Non-pigmented ciliary epithelial cell (primary cell): ENCODE results near the gene LCE1D.

Source experiments
- DNase-seq: peaks from one replicate; pipeline ENCODE4 v3.0.0-alpha.2; 2010; ENCODE audit warnings: low read depth

LCE1D gene, protein sequence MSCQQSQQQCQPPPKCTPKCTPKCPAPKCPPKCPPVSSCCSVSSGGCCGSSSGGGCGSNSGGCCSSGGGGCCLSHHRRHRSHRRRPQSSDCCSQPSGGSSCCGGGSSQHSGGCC

DNA sequence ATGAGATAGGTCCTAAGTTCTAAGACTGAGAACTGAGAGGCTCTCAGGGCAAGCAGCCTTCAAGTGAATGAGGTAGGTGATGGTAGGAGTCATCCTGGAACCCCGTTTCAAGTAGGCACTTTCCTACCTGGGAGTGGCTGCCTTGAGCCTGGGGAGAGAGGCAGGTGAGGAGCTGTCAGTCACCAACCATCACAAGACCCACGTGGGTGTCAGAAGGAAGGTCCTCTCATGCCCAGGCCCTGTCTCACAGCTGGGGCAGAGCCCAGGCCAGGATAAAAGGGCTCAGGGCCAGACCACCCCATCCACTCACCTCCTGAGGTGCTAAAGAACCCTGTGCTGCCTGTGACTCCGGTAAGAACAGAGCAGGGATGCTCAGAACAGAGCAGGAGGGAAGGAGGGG lies at the start of gene LCE1D:
TSS of gene LCE1D (plus strand) at position 301 of the 400 bp plus-strand sequence. CDS start 1,074 bp downstream, outside the sequence.
- no peak for DNase-seq

DNA sequence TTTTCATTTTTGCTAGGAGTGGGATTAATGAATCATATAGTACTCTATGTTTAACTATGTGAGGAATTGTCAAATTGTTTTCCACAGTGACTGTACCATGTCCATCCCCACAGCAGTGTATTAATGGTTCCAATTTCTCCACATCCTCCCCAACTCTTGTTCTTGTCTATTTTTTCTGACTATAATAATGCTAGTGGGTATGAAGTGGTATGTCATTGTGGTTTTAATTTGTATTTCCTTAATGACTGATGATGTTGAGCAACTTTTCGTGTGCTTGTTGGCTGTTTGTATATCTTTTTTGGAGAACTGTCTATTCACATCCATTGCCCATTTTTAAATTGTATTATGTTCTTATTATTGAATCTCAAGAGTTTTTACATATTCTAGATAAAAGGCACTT lies 48.7 kb upstream of the LCE1D start:
- no peak for DNase-seq

DNA sequence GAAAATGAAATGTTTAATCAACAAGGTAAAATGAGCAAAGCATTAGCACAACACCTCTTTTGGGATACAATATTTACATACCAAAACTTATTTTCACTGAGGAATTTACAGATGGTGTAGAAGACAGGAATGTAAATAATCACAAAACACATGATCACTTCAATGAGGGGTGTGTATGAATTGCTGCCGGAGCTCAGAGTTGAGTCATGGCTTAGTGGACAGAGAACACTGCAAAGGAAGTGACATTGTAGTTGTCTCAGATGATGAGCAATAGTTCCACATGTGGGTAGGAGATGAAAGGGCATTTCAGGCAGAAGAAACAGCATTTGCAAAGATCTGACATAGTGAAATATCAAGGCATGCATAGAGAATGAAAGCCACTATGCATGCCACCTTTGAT lies 44.3 kb upstream of the LCE1D start:
- DNase-seq, result peak; percentile 54

DNA sequence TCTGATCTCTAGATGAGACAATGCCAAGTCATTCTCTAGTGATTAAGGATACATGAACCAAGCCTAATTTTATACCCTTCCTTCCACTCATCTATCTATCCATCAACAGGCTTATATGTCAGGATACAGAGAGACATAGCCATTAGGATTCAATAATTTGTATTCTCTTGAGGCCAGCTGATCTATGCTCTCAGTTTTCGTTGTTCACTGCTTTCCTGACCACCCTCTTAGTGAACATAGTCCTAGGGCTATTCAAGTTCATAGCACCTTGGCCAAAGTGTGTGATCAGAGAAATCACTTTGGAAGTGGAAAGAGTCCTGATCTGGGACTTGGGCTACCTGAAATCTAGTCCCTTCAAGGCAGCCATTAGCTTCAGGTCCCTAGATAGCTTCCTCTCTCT lies 42.9 kb upstream of the LCE1D start:
- no peak for DNase-seq

DNA sequence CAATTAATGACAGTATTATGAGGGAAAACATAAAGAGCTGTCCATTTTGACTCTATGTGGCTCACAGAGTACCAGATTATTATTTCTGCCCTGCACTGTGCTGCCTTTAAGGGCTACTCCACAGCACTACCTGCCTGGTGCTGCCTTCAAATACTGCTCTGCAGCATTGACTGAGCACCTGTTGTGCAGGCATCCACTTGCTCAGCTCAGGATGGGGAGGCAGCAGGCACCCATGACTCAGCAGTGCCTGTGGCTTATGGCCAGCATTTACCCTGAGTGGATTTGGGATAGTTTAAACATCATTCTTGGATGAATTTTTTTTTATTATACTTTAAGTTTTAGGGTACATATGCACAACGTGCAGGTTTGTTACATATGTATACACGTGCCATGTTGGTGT lies 39.6 kb upstream of the LCE1D start:
- no peak for DNase-seq

DNA sequence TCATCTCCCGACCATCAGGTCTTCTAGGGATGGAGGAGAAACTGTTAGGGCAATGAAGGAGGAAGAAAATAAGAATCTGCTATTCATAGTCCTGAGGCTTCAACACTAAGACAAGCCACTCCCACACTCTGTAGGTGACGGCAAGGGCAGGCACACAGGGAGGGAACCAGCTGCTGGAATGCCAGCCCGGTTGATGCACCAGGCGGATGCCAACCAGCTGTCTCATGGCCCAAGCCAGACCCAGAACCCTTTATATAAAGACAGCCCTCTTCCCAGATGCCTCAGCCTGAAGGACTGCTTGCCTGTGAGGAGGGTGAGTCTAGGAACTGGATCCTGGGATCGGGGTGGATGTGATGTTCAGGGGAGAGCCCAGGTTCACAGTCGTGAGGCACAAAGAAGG lies 38.8 kb upstream of the LCE1D start, which contains the start of gene KPRP:
TSS of gene KPRP (plus strand) at position 279 of the 400 bp plus-strand sequence. CDS start 1,564 bp downstream, outside the sequence.
- DNase-seq, result no peak

DNA sequence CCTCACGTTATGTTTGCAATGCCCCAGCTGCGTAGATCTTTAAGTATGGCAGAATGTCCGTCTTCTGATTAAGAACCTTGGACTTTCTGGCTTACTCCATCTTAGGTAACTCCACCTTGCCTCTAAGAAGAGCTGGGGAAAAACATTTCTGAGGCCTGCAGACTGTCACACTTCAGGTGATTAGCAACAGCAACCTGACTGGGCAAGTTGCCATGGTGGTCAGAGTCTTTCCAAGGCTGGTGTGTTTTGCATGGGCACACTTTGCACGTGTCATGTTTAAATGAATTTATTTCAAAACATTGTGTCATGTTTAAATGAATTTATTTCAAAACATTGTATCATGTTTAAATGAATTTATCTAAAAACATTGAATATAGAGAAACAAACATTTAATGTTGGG lies 37.9 kb upstream of the LCE1D start:
- DNase-seq, result no peak

DNA sequence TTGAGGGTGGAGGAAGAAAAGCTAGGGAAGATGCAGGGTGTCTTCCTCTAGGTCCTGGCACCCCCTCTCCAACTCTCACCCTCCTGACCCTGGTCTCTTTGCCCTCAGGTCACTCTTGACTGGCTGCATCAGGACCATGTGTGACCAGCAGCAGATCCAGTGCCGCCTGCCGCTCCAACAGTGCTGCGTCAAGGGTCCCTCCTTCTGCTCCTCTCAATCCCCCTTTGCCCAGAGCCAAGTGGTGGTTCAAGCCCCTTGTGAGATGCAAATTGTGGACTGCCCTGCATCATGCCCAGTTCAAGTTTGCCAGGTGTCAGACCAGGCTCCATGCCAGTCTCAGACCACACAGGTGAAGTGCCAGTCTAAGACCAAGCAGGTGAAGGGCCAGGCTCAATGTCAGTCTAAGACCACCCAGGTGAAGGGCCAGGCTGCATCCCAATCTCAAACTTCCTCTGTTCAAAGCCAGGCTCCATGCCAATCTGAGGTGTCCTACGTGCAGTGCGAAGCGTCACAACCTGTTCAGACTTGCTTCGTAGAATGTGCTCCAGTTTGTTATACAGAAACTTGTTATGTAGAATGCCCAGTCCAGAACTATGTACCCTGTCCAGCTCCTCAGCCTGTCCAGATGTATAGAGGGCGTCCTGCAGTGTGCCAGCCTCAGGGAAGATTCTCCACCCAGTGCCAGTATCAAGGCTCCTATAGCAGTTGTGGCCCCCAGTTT lies 36.9 kb upstream of the LCE1D start:
- DNase-seq, result no peak

DNA sequence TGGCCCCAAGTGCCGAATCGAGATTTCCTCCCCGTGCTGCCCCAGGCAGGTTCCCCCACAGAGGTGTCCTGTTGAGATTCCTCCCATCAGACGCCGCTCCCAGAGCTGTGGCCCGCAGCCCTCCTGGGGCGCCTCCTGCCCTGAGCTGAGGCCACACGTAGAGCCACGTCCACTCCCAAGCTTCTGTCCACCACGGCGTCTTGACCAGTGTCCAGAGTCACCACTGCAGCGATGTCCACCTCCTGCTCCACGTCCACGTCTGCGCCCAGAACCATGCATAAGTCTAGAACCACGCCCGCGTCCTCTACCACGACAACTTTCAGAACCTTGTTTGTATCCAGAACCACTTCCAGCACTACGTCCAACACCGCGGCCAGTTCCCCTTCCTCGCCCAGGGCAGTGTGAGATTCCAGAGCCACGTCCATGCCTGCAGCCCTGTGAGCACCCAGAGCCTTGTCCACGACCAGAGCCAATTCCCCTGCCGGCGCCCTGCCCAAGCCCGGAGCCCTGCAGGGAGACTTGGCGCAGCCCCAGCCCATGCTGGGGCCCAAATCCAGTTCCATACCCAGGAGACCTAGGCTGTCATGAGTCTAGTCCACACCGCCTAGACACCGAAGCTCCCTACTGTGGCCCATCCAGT lies 35.9 kb upstream of the LCE1D start:
- DNase-seq, result no peak

DNA sequence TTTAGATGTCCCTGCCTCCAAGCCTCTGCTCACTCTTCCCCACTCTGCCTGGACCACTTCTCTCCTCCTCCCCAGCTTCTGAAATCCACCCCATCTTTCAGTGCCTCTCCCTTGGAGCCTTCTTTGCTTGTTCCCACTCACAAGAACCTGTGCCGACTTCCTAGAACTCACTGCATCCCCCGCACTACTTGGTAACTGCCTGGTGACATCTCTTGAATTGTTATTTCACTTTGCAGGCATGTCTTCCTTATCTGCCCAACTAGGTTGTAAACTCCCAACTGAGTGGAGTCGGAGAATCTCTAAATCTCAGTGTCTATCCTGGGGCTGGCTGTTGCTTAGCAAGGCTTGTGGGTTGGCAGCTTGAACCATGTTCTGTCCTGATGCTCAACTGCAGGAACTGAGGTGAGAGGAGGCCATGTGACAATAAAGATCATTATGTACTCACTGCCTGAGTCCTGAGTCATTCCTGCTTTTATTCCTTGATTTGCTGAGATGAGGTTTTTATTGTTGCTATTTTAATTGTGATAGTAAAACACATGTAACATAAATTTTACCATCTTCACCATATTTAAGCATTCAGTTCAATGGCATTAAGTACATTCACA lies 34.8 kb upstream of the LCE1D start:
- DNase-seq, result no peak

DNA sequence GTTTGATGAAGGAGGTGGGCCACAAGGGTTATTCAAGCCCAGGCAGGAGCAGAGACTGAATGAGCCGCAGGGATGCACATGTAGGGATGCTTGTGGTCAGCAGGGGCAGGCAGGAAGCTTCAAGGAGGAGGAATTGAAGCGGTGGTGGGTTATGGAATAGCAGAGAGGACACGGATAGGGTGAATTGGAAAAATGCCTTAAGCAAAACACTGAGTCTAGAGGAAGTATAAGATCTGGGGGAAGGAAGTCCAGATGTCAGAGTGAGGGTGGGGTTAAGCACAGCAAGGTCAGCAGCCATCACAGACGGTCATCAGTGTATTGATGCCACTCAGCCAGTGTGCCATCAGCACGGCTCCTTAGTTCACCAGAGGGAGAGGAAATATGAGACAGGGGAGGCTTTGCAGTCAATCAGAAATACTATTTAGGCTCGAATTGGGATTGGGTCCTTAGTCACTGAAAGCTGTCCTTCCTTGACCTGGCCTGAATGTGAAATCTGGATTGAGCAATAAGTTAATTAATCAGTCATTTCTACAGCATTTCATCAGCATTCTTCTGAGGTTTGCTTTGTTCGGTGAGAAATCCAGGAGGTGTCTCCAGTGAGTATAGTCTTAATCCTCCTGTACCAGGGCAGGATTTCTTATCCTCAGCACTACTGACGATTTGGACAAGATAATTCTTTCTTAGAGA lies 27.5 kb upstream of the LCE1D start:
- DNase-seq, result no peak

DNA sequence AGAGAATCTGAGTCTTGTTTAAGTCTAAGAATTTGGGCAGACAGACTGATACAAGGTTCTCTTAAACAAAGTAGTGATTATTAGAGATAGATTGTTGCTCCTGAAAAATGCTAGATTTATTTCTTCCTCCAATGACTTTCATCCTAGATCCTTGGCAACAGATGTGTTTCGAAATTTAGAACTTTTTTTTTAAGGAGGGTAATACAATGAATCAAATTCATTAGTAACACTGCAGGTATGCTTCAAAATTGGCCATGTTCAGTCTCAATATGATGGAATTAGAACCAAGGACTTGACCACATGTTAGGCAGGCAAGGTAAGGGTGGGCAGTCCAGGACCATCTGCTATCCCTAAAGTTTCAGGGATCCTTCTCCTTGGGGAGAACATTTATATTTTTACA lies 26.1 kb upstream of the LCE1D start:
- no peak for DNase-seq

DNA sequence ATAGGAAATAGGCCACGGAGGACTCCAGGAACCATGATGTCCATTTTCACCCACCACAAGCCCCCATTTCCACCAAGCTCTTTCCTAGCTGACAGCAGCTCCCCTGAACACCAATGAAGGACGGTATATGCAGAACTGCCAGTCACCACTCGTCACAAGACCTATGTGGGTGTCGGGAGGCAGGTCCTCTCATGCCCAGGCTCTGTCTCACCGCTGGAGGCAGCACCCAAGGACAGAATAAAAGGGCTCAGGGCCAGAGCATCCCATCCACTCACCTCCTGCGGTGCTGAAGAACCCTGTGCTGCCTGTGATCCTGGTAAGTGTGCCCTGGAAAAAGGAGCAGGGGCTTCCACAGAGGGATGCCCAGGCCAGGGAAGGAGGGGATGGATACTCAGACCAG lies 21.6 kb upstream of the LCE1D start, which contains the start of gene LCE1F:
TSS of gene LCE1F (plus strand) at position 266 of the 400 bp plus-strand sequence. CDS start 1,232 bp downstream, outside the sequence.
- DNase-seq, result no peak

DNA sequence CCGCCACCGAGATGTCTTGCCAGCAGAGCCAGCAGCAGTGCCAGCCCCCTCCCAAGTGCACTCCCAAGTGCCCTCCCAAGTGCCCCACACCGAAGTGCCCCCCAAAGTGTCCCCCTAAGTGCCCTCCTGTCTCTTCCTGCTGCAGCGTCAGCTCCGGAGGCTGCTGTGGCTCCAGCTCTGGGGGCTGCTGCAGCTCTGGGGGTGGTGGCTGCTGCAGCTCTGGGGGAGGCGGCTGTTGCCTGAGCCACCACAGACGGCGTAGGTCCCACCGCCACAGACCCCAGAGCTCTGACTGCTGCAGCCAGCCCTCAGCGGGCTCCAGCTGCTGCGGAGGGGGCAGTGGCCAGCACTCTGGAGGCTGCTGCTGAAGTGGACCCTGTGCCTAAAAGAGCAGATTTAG lies 20.2 kb upstream of the LCE1D start:
- DNase-seq, result no peak

DNA sequence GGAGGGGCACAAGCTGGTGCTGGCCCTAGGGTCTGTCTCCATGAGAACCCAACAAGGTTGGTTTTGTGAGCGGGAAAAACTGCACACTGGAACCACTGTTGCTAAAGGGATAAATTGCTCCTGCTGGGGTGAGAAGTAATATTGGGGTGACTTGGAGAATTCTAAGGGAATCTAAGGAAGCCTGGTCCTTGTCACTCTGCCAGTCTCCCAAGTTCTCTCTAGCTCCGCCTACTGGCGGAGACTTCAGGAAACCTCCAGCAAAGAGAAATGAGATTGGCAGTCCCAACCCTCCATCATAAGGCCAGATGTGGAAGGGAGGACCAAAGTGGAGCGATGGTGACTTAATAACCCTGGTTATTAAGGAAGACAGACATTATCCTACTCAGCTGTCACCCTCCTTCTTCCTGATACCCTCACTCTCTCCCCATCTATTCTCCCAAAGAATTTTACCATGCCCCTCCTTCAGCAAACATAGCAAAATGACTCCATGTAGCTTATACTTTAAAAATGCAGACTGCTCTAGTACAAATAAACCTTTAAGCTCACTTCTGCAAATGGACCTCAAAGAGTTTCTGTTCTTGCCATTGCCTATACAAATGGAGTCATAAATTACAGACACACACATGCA lies 18.9 kb upstream of the LCE1D start:
- DNase-seq, result no peak

DNA sequence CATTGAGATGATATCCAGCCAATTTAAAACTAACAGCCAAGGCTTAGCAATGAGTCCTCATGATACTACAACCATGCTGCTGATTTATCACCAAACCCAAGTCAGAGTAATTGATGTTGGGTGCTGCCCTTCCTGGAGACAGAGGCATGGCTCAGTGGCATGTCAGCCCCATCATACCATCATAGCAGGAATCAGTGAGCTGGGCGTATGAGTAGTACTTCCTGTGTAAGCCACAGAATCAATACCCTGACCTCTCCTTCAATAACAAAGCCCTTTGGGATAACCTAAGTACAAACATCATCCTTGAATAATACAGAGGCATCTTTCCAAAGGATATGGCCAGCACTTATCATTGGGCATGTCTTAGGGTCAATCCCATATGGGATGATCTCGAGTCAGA lies 13.4 kb upstream of the LCE1D start:
- no peak for DNase-seq

DNA sequence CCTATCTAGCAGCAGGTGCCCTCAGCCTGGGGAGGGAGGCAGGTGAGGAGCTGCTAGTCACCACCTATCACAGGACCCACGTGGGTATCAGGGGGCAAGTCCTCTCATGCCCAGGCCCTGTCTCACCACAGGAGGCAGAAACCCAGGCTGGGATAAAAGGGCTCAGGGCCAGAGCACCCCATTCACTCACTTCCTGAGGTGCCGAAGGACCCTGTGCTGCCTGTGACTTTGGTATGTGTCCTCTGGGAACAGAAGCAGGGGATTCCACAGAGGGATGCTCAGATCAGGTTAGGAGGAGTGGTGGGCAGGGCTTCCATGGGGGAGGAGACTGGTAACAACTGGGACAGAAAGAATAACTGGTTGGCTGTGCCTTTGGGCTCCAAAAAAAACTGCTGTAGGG lies 10.4 kb upstream of the LCE1D start, which contains the start of gene LCE1E:
TSS of gene LCE1E (plus strand) at position 181 of the 400 bp plus-strand sequence. CDS start 1,043 bp downstream, outside the sequence.
- no peak for DNase-seq

DNA sequence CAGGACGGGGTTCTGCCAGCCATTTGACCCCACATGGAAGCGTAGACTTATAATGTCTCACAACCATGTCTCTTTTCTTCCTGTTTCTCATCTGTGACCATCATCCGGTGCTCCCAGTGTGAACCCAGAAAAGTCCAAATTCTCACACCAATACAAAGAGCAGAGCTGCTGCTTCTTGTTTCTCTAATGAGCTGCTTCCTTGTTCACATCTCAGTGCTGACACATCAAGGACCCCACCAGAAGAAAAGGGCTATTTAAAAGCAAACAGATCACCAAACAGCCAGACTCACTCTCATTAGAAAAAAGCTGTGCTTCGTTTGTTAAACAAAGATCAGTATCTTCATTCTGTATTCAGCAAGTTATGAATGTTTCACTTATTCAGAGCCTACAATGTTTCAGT lies 835 bp upstream of the LCE1D start:
- DNase-seq, result no peak

DNA sequence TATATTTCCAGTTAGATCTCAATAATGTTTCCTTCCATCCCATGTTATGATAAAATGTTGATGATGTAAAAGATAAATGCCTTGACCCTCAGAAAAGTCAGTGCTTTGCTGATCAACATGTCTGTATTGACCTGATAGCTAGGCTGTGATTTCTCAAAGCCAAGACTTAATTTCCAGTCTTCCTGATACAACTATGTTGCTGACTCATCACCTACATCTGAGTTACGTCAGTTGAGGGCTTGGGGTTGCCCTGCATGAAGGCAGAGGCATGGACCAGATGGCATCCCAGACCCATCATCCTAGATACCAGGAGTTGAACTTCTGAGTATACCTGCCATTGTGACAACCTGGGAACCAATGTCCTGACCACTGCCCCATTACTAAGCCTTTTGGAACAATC lies 4.8 kb downstream of the LCE1D start:
- no peak for DNase-seq

DNA sequence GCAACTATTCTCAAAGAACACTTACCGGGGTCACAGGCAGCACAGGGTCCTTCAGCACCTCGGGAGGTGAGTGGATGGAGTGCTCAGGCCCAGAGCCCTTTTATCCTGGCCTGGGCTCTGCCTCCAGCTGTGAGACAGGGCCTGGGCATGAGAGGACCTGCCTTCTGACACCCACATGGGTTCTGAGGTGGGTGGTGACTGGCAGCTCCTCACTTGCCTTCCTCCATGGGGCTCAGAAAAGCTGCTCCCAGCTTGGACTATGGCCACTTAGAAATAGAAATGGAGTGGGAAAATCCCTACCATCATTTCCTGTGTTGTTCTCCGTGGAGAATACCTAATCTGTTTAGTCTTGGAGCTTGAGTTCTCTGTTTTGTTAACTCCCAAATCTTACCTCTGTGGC lies 10.1 kb downstream of the LCE1D start, which contains the start of gene LCE1C:
TSS of gene LCE1C (minus strand) at position 76 of the 400 bp plus-strand sequence. CDS start 1,173 bp downstream, outside the sequence.
- DNase-seq, result no peak

DNA sequence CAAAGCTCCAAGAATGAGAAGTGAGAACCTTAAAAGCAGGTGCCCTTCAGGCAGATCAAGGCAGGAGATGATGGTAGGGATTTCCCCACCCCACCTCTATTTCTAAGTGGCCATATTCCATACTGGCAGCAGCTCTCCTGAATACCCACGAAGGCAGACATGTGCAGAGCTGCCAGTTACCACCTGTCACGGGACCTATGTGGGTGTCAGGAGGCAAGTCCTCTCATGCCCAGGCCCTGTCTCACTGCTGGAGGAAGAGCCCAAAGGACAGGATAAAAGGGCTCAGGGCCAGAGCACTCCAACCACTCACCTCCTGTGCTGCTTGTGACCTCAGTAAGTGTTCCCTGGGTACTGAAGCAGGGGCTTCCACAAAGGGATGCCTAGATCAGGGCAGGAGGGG lies 14.5 kb downstream of the LCE1D start:
- no peak for DNase-seq

DNA sequence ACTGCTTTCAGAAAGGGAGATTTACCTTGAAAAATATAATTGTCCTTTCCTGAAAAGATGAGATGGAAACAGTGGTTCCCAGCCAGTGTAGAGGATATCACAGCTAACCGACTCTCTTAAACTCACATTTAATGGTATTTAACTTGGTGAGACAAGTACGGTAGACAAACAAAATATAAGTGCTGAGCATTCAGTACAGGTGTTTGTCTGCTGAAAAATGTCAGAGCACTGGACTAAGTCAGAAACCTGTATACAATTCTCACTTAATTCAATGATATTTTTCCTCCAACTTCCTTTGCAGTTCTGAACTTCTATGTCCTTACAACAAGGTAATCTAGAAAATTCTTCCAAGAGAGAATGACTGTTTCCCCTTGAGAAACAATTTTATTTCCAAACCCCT lies 15.2 kb downstream of the LCE1D start, which contains the start of gene LCE1B:
TSS of gene LCE1B (plus strand) at position 301 of the 400 bp plus-strand sequence. CDS start 476 bp downstream, outside the sequence.
- no peak for DNase-seq
